H9 (cell line): ENCODE data around the gene TCP11L1. TPM values are rescaled to one million over a fixed set of nuclear protein-coding genes. Genes with fewer than 3 reads are reported as not detected.

Experiments
- DNase-seq: peaks from one replicate; pipeline ENCODE4 v3.0.0-alpha.2; 2017
- H2AFZ ChIP-seq: one replicate; pipeline ENCODE4 v1.6.1; 2013; ENCODE audit warnings: mild to moderate bottlenecking, low read length, control low read depth, moderate library complexity
- H2AK5ac ChIP-seq: 2 replicates; pipeline ENCODE4 v1.6.1; 2013; ENCODE audit warnings: low read length, control low read depth, mixed read lengths; ENCODE audit not compliant: insufficient read length
- H2BK120ac ChIP-seq: one replicate; pipeline ENCODE4 v1.6.1; 2013; ENCODE audit warnings: low read depth, mild to moderate bottlenecking, low read length, control low read depth, inconsistent platforms; ENCODE audit not compliant: poor library complexity, severe bottlenecking
- H2BK12ac ChIP-seq: 2 replicates; pipeline ENCODE4 v1.6.1; 2013; ENCODE audit warnings: low read length, control low read depth, mixed read lengths, low read depth; ENCODE audit not compliant: insufficient read length
- H2BK15ac ChIP-seq: 2 replicates; pipeline ENCODE4 v1.6.1; 2013; ENCODE audit warnings: low read depth, low read length, control low read depth
- H2BK20ac ChIP-seq: one replicate; pipeline ENCODE4 v1.6.1; 2013; ENCODE audit warnings: low read depth, mild to moderate bottlenecking, low read length, control low read depth, inconsistent platforms; ENCODE audit not compliant: poor library complexity, severe bottlenecking
- H2BK5ac ChIP-seq: 2 replicates; pipeline ENCODE4 v1.6.1; 2013; ENCODE audit warnings: low read length, control low read depth, mixed read lengths; ENCODE audit not compliant: insufficient read length
- H3K14ac ChIP-seq: 2 replicates; pipeline ENCODE4 v1.6.1; 2013; ENCODE audit warnings: low read length, control low read depth; ENCODE audit not compliant: insufficient read depth
- H3K18ac ChIP-seq: 2 replicates; pipeline ENCODE4 v1.6.1; 2013; ENCODE audit warnings: low read depth, mild to moderate bottlenecking, mixed read lengths, low read length, control low read depth; ENCODE audit not compliant: insufficient read length
- H3K23ac ChIP-seq: 2 replicates; pipeline ENCODE4 v1.6.1; 2013; ENCODE audit warnings: low read length, control low read depth, mixed read lengths, low read depth; ENCODE audit not compliant: insufficient read length
- H3K23me2 ChIP-seq: 2 replicates; pipeline ENCODE4 v1.6.1; 2013; ENCODE audit warnings: low read depth, mild to moderate bottlenecking, mixed read lengths, low read length, control low read depth; ENCODE audit not compliant: insufficient read length, poor library complexity, severe bottlenecking
- H3K27ac ChIP-seq: 2 replicates; pipeline ENCODE4 v1.5.1; 2013; ENCODE audit warnings: low read length, control low read depth, mixed read lengths, low read depth; ENCODE audit not compliant: insufficient read length
- H3K27me3 ChIP-seq: 2 replicates; pipeline ENCODE4 v1.6.1; 2013; ENCODE audit warnings: low read length, control low read depth, inconsistent platforms; ENCODE audit not compliant: insufficient read depth
- H3K4ac ChIP-seq: 2 replicates; pipeline ENCODE4 v1.6.1; 2013; ENCODE audit warnings: low read depth, mild to moderate bottlenecking, control low read depth, inconsistent platforms, low read length, moderate library complexity
- H3K4me1 ChIP-seq: 2 replicates; pipeline ENCODE4 v1.6.1; 2013; ENCODE audit warnings: low read length, control low read depth, inconsistent platforms; ENCODE audit not compliant: insufficient read depth
- H3K4me2 ChIP-seq: 2 replicates; pipeline ENCODE4 v1.6.1; 2013; ENCODE audit warnings: low read length, control low read depth, mixed read lengths; ENCODE audit not compliant: insufficient read length, insufficient read depth
- H3K56ac ChIP-seq: 2 replicates; pipeline ENCODE4 v1.6.1; 2013; ENCODE audit warnings: low read depth, mild to moderate bottlenecking, mixed read lengths, low read length, control low read depth; ENCODE audit not compliant: insufficient read length
- H3K79me1 ChIP-seq: 2 replicates; pipeline ENCODE4 v1.6.1; 2013; ENCODE audit warnings: low read depth, mild to moderate bottlenecking, moderate library complexity, low read length, control low read depth, inconsistent platforms; ENCODE audit not compliant: insufficient read depth, poor library complexity, severe bottlenecking
- H3K79me2 ChIP-seq: 2 replicates; pipeline ENCODE4 v1.6.1; 2013; ENCODE audit warnings: low read length, control low read depth, inconsistent platforms; ENCODE audit not compliant: insufficient read depth
- H3K9ac ChIP-seq: 2 replicates; pipeline ENCODE4 v1.6.1; 2013; ENCODE audit warnings: low read length, control low read depth, mixed read lengths; ENCODE audit not compliant: insufficient read length; ENCODE audit errors: extremely low read depth
- H3K9me3 ChIP-seq: one replicate; pipeline ENCODE4 v1.6.1; 2013; ENCODE audit warnings: low read depth, low read length, inconsistent platforms; ENCODE audit not compliant: control insufficient read depth
- H3T11ph ChIP-seq: one replicate; pipeline ENCODE4 v1.6.1; 2013; ENCODE audit warnings: mild to moderate bottlenecking, low read length, control low read depth, inconsistent platforms
- H4K20me1 ChIP-seq: one replicate; pipeline ENCODE4 v1.6.1; 2013; ENCODE audit not compliant: control insufficient read depth, insufficient read length, insufficient read depth
- H4K5ac ChIP-seq: 2 replicates; pipeline ENCODE4 v1.6.1; 2013; ENCODE audit warnings: low read depth, mild to moderate bottlenecking, mixed read lengths, low read length, control low read depth; ENCODE audit not compliant: insufficient read length
- H4K8ac ChIP-seq: replicated peaks from 2 replicates; pipeline ENCODE4 v1.6.1; 2013; ENCODE audit warnings: low read length, control low read depth, mixed read lengths, low read depth; ENCODE audit not compliant: insufficient read length
- H4K91ac ChIP-seq: 2 replicates; pipeline ENCODE4 v1.6.1; 2013; ENCODE audit warnings: low read depth, mild to moderate bottlenecking, moderate library complexity, mixed read lengths, low read length, control low read depth; ENCODE audit not compliant: insufficient read length
- H3K27ac Mint-ChIP-seq, 3 experiments: 2 replicates in 2 of 3; 3 replicates in 1 of 3; pipeline ENCODE4 v1.8.0; 2020 to 2021; ENCODE audit warnings: mixed read lengths in 3 of 3, mild to moderate bottlenecking in 1 of 3, moderate library complexity in 1 of 3
- H3K27me3 Mint-ChIP-seq: 2 replicates; pipeline ENCODE4 v1.8.0; 2021; ENCODE audit warnings: low read depth, mild to moderate bottlenecking, moderate library complexity, mixed read lengths
- H3K36me3 Mint-ChIP-seq, 3 experiments: 2 replicates in 2 of 3; 3 replicates in 1 of 3; pipeline ENCODE4 v1.8.0; 2020 to 2021; ENCODE audit warnings: low read depth in 3 of 3, mixed read lengths in 3 of 3; ENCODE audit not compliant: insufficient read depth in 1 of 3
- H3K4me1 Mint-ChIP-seq, 2 experiments: 2 replicates each; pipeline ENCODE4 v1.8.0; 2020; ENCODE audit warnings: mixed read lengths in 2 of 2
- H3K4me3 Mint-ChIP-seq, 2 experiments: 2 replicates in 1 of 2; 3 replicates in 1 of 2; pipeline ENCODE4 v1.8.0; 2020 to 2021; ENCODE audit warnings: mild to moderate bottlenecking in 2 of 2, mixed read lengths in 2 of 2, moderate library complexity in 1 of 2
- H3K9me3 Mint-ChIP-seq, 2 experiments: 2 replicates in 1 of 2; 3 replicates in 1 of 2; pipeline ENCODE4 v1.8.0; 2020; ENCODE audit warnings: mild to moderate bottlenecking in 2 of 2, mixed read lengths in 2 of 2, moderate library complexity in 1 of 2
- WGBS: extraction: QIAGEN DNeasy Blood & Tissue Kit; methylation state at CpG from one replicate; pipeline ENCODE4 v1.1.7; 2013; ENCODE audit warnings: missing lambda C conversion rate, low lambda C conversion rate, mixed read lengths; ENCODE audit not compliant: insufficient read length; ENCODE audit errors: extremely low coverage; 5-methylcytosine and 5-hydroxymethylcytosine counted together
- total RNA-seq: library from RNA; stranded (reverse); gene quantifications from 2 replicates; pipeline ENCODE4 v1.2.1, GENCODE V29; 2021
- TF ChIP-seq, protein P1 (sequence below): fragments of 200-600 bp; sonication (generic); conservative IDR thresholded peaks from 3 replicates; pipeline ENCODE4 v1.8.0; 2021; ENCODE audit warnings: antibody characterized with exemption, mild to moderate bottlenecking

The TCP11L1 gene
- total RNA-seq, 1 experiment from 2014 or later = 20.3 TPM

DNA sequence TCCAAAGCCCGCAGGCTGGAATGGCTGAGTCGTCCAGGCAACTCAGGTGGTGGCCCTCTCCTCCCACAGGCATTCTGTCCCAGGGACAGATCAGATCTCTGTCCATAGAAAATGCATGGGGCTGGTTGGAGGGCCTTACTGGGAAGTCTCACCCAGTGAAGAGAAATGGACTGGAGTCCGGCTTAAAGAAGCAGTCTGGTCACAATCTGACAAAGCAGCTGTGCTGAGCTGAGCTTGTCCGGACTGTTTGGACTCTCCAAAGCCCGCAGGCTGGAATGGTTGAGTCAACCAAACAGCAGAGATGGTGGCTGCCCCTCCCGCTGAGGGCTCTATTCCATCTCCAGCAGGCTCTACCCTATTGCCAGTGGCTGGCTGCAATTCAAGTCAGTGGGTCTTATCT, 38.1 kb upstream of the TCP11L1 start:
- no peak overlapping the region for H2BK20ac ChIP-seq
- H3K14ac ChIP-seq = no peak overlapping the region
- no peaks in the 10 kb centered on the region; the same call in 1 of the 2 replicates for H3K27me3 Mint-ChIP-seq
- no peak overlapping the region for H3K56ac ChIP-seq
- no peak overlapping the region for H2BK5ac ChIP-seq
- no peak overlapping the region for H3T11ph ChIP-seq
- H3K36me3 Mint-ChIP-seq = no peaks in the 10 kb centered on the region; a peak in 1 of 7 replicates
- WGBS = no CpG with 5 or more reads among the region's 6 CpGs
- H3K27ac Mint-ChIP-seq = no peak overlapping the region
- H2AFZ ChIP-seq = no peak overlapping the region
- TF ChIP-seq, protein P1, sequence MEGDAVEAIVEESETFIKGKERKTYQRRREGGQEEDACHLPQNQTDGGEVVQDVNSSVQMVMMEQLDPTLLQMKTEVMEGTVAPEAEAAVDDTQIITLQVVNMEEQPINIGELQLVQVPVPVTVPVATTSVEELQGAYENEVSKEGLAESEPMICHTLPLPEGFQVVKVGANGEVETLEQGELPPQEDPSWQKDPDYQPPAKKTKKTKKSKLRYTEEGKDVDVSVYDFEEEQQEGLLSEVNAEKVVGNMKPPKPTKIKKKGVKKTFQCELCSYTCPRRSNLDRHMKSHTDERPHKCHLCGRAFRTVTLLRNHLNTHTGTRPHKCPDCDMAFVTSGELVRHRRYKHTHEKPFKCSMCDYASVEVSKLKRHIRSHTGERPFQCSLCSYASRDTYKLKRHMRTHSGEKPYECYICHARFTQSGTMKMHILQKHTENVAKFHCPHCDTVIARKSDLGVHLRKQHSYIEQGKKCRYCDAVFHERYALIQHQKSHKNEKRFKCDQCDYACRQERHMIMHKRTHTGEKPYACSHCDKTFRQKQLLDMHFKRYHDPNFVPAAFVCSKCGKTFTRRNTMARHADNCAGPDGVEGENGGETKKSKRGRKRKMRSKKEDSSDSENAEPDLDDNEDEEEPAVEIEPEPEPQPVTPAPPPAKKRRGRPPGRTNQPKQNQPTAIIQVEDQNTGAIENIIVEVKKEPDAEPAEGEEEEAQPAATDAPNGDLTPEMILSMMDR = no peak
- H3K27ac ChIP-seq = no peak overlapping the region
- H3K9me3 ChIP-seq = no peaks in the 10 kb centered on the region
- no peaks in the 10 kb centered on the region for H4K20me1 ChIP-seq
- H2BK12ac ChIP-seq = no peak overlapping the region
- peaks cover 0 to 9% of the 10 kb centered on the region in 2 experiments; a peak in 2 of 4 replicates for H3K4me1 Mint-ChIP-seq
- no peak overlapping the region for H3K9ac ChIP-seq
- no peak overlapping the region for H3K18ac ChIP-seq
- no peak overlapping the region for H2BK120ac ChIP-seq
- no peaks in the 10 kb centered on the region for H3K23me2 ChIP-seq
- H3K4me1 ChIP-seq = no peaks in the 10 kb centered on the region
- DNase-seq = no peak
- H3K27me3 ChIP-seq = no peaks in the 10 kb centered on the region
- H3K4me3 Mint-ChIP-seq = no peak overlapping the region
- H3K79me2 ChIP-seq = no peaks in the 10 kb centered on the region
- no peak overlapping the region for H3K4ac ChIP-seq
- no peak overlapping the region for H2AK5ac ChIP-seq
- H3K23ac ChIP-seq = no peak overlapping the region
- H4K8ac ChIP-seq = no peak overlapping the region
- H3K79me1 ChIP-seq = no peaks in the 10 kb centered on the region
- no peak overlapping the region for H2BK15ac ChIP-seq
- no peak overlapping the region for H4K5ac ChIP-seq
- no peaks in the 10 kb centered on the region for H3K9me3 Mint-ChIP-seq
- no peak overlapping the region for H3K4me2 ChIP-seq
- no peak overlapping the region for H4K91ac ChIP-seq
